Sciatic nerve (tissue), 2 donors: ENCODE measurements around the gene CD226. TPM values are rescaled to one million over a fixed set of nuclear protein-coding genes. Genes with fewer than 3 reads are reported as not detected.
A peak's percentile ranks its signal among the peaks of the same experiment; 100 is the strongest.
"Not testable (repeated sequence)": the region's sequence is repeated elsewhere in the genome, so short reads cannot be mapped to it uniquely, and the experiment has no call there.

Source experiments
- ATAC-seq: fragments of 200-7000 bp; cut with Tn5 transposase; one replicate; pipeline ENCODE4 v1.9.1; 2020; ENCODE audit warnings: mild to moderate bottlenecking, moderate library complexity
- DNase-seq: peaks from one replicate; pipeline ENCODE4 v3.0.0-alpha.2; 2020; ENCODE audit warnings: low spot score
- intact Hi-C: fragments of 100-400 bp; cut with DNase I; formaldehyde crosslinking; loops from one replicate; pipeline ENCODE4 v1.14.2; 2022
- total RNA-seq: library from RNA; stranded (reverse); fragmentation: NEBNext Ultra II Directional; extraction: Animal tissue kit (Norgen Biotek cat#: 25700); gene quantifications from one replicate; pipeline ENCODE4 v1.2.1, GENCODE V29; 2021
- donor health status: DM: no; HTN: no; CAD: no.
- donor health status: DM: no; HTN: no; CAD: no.

Gene CD226
- total RNA-seq, 1 donor from 2014 or later: 3.1 TPM

DNA sequence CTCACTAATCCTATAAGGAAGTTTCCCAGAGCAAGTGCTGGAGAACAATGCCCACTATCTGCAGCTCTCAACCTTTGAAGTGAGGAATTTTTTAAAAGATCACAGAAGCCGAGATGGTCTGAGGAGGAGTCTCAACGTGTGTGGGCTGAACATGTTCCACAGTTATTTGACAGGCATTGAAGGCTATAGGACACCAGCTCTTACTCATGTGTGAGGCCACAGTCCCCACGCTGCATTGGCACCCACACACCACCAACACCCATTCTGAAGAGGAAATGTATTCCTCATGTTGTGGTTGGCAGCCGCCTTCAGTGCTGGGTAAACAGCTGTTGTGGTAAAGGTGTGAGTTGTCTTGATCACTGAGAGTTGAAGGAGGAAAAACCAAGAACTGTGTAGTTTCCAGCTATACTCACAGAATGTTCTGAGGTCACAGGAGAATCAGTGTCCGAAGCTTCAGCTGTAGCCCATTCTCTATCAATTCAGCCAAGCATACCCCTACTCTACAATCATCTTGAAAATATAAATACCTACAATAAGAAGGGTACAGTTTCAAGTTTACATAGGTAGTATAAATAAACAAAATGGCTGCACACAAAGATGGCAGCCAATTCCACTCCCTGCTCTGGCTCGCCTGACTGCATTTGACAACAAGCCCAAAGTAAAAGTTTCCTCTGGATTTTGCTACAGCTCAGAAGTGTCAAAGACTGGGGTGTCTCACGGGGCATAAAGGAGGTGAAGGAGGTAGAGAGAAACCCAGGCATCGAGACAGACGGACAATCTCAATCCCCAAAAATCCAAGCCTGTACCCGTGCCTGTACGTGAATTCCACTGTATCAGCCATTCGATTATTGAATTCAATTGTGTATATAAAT lies 12.1 kb downstream of the CD226 start:
- intact Hi-C loops: no loop called here
- no peak for DNase-seq
- ATAC-seq: peak; percentile 66

GRCh38 chr18:69934601-69935265 lies 12.9 kb downstream of the CD226 start:
- no peak for DNase-seq
- intact Hi-C loops: no loop called here
- ATAC-seq: no peak

DNA sequence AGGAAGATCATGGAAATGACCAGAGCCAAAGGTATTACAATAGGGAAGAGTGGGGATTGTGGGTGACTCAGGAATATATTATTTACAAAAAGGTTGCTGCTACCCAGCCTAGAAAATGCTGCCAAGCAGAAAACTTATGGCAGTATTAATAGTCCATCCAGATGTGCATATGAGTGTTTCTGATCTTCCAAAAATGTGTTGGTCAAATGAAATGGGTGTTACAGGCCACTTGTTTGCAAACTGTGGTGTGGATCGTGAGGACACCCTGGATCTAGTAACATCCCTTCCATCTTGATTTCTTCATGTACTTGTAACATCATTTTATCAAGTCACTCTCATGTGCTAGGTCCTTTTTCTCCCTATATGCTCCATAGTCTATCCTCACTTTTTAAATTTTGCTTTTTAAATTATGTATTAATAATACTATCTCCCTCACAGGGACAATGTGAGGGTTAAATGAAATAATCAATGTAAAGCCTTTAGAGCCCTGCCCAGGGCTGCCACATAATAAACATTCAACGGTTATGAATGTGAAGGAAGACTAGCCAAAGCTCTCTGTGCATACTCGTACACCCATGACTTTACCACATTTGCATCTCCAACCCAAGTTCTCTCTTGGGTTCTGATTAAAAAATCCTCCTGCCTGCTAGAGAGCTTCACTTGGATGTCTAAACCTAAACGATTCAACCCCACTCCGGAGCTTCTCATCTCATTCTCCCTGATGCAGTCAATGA lies 18.5 kb downstream of the CD226 start:
- no peak for DNase-seq
- no peak for ATAC-seq
- intact Hi-C loops: no loop called here

GRCh38 chr18:69916412-69916811 lies 31.3 kb downstream of the CD226 start:
- intact Hi-C loops: no loop called here
- DNase-seq (no peak), ATAC-seq (no peak)

DNA sequence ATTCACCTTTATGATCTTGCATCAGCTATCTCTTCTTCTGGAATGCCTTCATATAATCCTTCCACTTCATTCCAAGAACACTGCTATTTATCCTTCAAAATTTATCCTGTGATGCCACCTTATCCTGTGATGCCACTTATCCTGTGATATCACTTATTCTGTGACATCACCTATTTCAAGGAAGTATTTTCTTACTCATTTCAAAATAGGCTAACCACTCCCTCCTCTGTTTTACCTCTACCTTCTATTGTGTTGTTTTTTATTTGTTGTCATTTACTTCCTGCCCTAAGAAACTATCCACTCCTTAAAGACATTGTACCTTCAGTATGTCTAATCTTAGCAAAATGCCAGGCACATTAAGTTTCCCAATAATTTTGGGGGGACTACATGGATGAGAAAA lies 38.8 kb downstream of the CD226 start:
- intact Hi-C loops: no loop called here
- DNase-seq: no peak

DNA sequence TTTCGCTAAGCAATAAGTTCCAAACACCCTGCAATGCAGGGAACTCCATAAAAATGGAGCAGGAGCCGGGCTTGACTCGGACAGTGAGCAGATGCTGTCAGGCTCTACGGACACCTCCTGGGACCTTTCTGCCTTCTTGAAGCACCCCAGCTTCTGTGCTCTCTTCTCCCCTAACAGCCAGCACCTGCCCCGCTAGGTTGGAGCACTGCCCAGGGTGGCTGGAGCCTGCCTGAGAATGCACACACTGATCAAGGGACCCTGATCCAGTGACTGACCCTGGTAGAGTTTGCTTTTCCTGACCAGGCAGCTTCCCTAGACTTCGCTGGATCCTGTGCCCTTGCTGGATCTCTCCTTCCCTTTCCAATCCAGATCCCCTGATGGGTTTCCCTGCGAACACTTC lies 40.9 kb downstream of the CD226 start:
- DNase-seq (no peak), ATAC-seq (no peak)
- intact Hi-C loops: no loop called here

More for the DNA sequence above, 38.8 kb downstream of the CD226 start:
- ATAC-seq: no peak

DNA sequence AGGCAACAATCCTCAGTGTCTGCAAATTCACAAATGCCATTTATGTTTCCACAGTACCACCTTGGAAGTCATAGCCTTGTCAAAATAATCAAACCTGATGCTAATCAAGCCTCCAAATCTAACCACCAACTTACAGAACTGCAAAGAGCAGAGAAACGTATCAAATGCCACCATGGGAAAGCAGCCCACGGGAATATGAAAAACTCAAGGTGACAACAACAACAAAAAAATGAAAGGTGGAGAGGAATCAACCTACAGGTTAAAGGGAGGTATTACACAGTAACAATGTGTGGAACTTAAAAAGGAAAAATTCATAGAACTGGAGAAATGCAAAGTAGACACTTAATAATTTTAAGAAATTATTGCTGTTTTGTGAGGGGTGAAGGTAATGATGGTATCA lies 46.7 kb downstream of the CD226 start:
- ATAC-seq: no peak
- intact Hi-C loops: no loop called here

GRCh38 chr18:69899154-69899923 lies 48.3 kb downstream of the CD226 start:
- DNase-seq, ATAC-seq, intact Hi-C loops: not testable (repeated sequence)

More for the DNA sequence above, 46.7 kb downstream of the CD226 start:
- no peak for DNase-seq

DNA sequence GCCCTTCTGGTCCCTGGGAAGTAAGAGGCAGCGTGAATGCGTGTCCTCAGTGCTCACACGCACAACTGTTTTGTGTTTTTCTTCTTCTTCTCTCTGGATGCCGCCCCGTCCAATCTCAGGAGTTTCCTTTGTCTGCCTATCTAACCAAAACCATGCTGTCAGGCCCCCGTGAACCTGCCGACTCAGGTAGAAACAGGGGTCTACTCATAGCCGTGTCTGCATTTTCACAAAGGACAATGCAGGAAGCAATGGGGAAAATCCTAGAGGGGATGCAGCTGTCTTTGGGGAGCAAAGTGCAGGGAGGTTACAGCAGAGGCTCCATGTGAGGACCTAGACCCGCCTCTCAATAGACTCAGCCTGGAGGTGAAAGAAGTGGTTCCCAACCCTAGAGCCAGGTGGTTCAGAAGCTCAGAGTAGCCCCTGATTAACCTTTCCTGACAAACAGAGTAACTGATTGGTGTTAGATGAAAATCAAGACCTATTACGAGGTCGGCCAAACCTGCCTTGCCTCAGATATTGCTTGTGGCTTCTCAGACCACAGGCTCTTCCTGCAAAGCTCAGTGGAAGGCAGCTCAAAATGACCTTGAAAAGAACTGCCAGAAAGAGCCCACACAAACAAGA lies 49.3 kb downstream of the CD226 start:
- intact Hi-C loops: no loop called here
- no peak for DNase-seq
- ATAC-seq: no peak

GRCh38 chr18:69897397-69898108 lies 50.1 kb downstream of the CD226 start:
- intact Hi-C loops: no loop called here
- no peak for ATAC-seq
- no peak for DNase-seq

- intact Hi-C loops: no loop called here
- DNase-seq (no peak), ATAC-seq (no peak)
Observed at GRCh38 chr18:69895066-69896047, 52.3 kb downstream of the CD226 start.

- no peak for DNase-seq
- ATAC-seq: no peak
- intact Hi-C loops: no loop called here
Observed at GRCh38 chr18:69894467-69894866, 53.2 kb downstream of the CD226 start.

DNA sequence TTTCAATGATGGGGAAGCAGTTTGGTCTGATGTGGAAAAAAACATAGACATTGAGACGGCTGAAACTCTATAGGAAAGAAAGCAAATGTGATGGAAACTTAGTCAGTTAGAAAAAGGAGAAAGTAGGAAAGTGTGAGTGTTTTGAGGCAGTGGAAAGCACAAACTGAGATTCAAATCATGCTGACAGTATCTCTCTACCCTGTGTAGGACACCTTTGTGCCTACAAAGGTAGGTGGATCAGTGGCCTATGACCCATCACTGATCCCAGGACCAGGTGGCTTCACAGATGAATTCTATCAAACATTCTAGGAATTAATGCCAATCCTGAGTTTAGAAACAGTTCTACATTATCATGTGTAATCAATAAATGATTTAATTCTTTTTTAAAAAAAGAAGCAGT lies 57.1 kb downstream of the CD226 start:
- intact Hi-C loops: no loop called here
- ATAC-seq: no peak

GRCh38 chr18:69889009-69889408 lies 58.7 kb downstream of the CD226 start:
- intact Hi-C loops: no loop called here
- DNase-seq (no peak), ATAC-seq (no peak)

More for the DNA sequence above, 57.1 kb downstream of the CD226 start:
- no peak for DNase-seq

- intact Hi-C loops: no loop called here
- DNase-seq (no peak), ATAC-seq (no peak)
Observed at GRCh38 chr18:69887256-69887655, 60.4 kb downstream of the CD226 start.

- intact Hi-C loops: no loop called here
- ATAC-seq (no peak), DNase-seq (no peak)
Observed at GRCh38 chr18:69885841-69886531, 61.7 kb downstream of the CD226 start.
